Activated CD4-positive, CD25-positive, alpha-beta regulatory T cell treated with anti-CD3 and anti-CD28 coated beads, Interleukin-2, amount 50 U/mL, for 16 hours (primary cell): ENCODE results near the gene CHMP4B.

Experiments used
- DNase-seq: peaks from one replicate; pipeline ENCODE4 v3.0.0-alpha.2; 2020; ENCODE audit warnings: low read depth, low spot score

The CHMP4B gene

GRCh38 chr20:33897313-33897912 lies 86.3 kb downstream of the CHMP4B start:
- no peak for DNase-seq

- DNase-seq, result no peak
Observed at GRCh38 chr20:33899106-33899505, 88.0 kb downstream of the CHMP4B start.

GRCh38 chr20:33900521-33901131 lies 89.5 kb downstream of the CHMP4B start:
- no peak for DNase-seq

GRCh38 chr20:33901132-33901523 lies 90.0 kb downstream of the CHMP4B start:
- no peak for DNase-seq

- no peak for DNase-seq
Observed at GRCh38 chr20:33902011-33902410, 90.9 kb downstream of the CHMP4B start.
